Left forelimb (tissue), 1 donor: ENCODE results near the gene GLIS1.

Experiments
- DNase-seq: peaks from one replicate; pipeline ENCODE4 v3.0.0-alpha.2; 2018; ENCODE audit warnings: low spot score

Gene GLIS1

GRCh38 chr1:53535226-53535625 lies 203.7 kb downstream of the GLIS1 start:
- no peak for DNase-seq

- no peak for DNase-seq
These were observed 206.1 kb downstream of the GLIS1 start for GRCh38 chr1:53532912-53533311.

- DNase-seq, result no peak
These were observed 206.6 kb downstream of the GLIS1 start for GRCh38 chr1:53532377-53532776.

- DNase-seq, result no peak
These were observed 208.4 kb downstream of the GLIS1 start for GRCh38 chr1:53530550-53530949.

- no peak for DNase-seq
These were observed 209.4 kb downstream of the GLIS1 start for GRCh38 chr1:53529555-53529954.

GRCh38 chr1:53527368-53527767 lies 211.6 kb downstream of the GLIS1 start:
- DNase-seq, result no peak

- DNase-seq, result no peak
These were observed 212.4 kb downstream of the GLIS1 start for GRCh38 chr1:53526451-53527101.

- DNase-seq, result no peak
These were observed 213.4 kb downstream of the GLIS1 start for GRCh38 chr1:53525595-53525994.

- no peak for DNase-seq
These were observed 214.3 kb downstream of the GLIS1 start for GRCh38 chr1:53524428-53525375.

- DNase-seq, result no peak
These were observed 216.9 kb downstream of the GLIS1 start for GRCh38 chr1:53521924-53522552.

GRCh38 chr1:53520481-53520880 lies 218.5 kb downstream of the GLIS1 start:
- DNase-seq, result no peak

GRCh38 chr1:53519421-53519820 lies 219.5 kb downstream of the GLIS1 start:
- no peak for DNase-seq

- no peak for DNase-seq
These were observed 220.2 kb downstream of the GLIS1 start for GRCh38 chr1:53518775-53519174.

GRCh38 chr1:53517821-53518352 lies 221.1 kb downstream of the GLIS1 start:
- no peak for DNase-seq

- DNase-seq, result no peak
These were observed 221.9 kb downstream of the GLIS1 start for GRCh38 chr1:53517109-53517508.

GRCh38 chr1:53516181-53516580 lies 222.8 kb downstream of the GLIS1 start:
- DNase-seq, result no peak

GRCh38 chr1:53514436-53514835 lies 224.5 kb downstream of the GLIS1 start:
- no peak for DNase-seq

GRCh38 chr1:53513846-53514245 lies 225.1 kb downstream of the GLIS1 start:
- no peak for DNase-seq

- DNase-seq, result no peak
These were observed 225.9 kb downstream of the GLIS1 start for GRCh38 chr1:53512807-53513755.

GRCh38 chr1:53511933-53512806 lies 226.8 kb downstream of the GLIS1 start:
- DNase-seq, result no peak
